GM19328 (cell line): ENCODE data around the gene TRPM3.
"Not testable (repeated sequence)": the region's sequence is repeated elsewhere in the genome, so short reads cannot be mapped to it uniquely, and the experiment has no call there.

Source experiments
- ATAC-seq: cut with Tn5 transposase; IDR thresholded peaks from one replicate; pipeline ENCODE4 v1.9.1; 2021; ENCODE audit warnings: mild to moderate bottlenecking, moderate library complexity; ENCODE audit not compliant: unreplicated experiment

The TRPM3 gene

GRCh38 chr9:70778568-70778967 is 342.9 kb downstream of the TRPM3 start:
- ATAC-seq = no peak

DNA sequence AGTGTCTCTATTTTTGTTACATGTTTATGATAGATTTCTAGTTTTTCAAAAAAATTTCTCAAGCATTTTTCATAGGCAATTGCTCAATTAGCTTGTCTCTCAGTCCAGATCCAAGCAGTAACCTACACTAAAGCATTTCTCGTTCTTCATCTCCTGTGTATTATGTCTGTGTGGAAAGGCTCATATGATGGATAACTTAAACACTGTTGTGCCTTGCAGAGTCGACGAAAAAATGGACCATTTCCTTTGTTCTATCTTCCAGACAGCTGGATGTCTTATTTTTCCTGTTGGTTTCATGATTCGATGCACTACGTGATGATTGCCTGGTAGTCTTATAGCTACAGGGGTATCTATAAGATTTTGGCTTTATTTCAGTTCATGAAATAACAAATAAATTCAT is 347.8 kb downstream of the TRPM3 start:
- no peak for ATAC-seq

- ATAC-seq = no peak
Measured at GRCh38 chr9:70772601-70773000, 348.8 kb downstream of the TRPM3 start.

- no peak for ATAC-seq
Measured at GRCh38 chr9:70765946-70766345, 355.5 kb downstream of the TRPM3 start.

DNA sequence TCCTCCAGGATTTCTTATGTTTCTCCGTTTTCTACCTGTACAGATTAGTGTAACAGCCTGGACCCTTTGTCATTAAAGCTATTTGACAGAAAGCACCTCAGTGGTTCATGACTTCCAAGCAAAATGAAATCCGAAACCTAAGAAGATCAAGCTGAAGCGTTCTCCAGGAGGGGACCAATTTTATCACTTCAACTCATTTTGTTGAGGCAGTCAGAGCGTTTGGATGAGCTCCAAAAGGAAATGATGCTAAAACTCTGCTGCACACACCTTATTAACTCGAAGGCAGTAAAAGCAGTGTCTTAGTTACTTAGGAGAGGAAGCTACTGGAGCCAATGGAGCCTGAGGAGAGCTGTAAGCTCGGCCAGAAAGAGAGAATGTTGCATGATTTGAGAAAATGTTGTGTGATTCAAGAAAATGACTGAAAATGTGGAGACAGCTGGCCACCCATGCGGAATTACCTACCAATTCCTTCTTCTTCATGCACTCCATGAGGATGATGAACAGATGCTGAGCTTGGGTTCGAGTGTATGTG is 360.2 kb downstream of the TRPM3 start:
- ATAC-seq = no peak

DNA sequence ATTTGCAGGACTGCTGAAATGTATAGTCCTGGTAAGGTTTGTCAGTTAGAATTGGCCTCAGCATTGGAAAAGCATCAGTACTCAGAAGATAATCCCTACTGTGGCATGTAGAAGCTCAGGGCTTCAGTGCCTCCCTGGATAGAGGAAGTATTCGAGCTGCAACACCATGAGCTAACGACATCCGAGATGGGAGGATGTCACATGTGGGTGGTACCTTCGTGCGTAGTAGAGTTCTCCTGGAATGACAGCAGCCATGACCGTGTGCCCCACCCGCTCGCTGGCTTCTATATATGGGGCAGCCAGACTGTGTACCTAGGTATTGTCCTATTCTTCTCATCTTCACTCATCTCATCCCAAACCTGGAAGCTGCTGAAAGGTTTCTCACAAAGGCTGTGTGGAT is 361.2 kb downstream of the TRPM3 start:
- no peak for ATAC-seq

DNA sequence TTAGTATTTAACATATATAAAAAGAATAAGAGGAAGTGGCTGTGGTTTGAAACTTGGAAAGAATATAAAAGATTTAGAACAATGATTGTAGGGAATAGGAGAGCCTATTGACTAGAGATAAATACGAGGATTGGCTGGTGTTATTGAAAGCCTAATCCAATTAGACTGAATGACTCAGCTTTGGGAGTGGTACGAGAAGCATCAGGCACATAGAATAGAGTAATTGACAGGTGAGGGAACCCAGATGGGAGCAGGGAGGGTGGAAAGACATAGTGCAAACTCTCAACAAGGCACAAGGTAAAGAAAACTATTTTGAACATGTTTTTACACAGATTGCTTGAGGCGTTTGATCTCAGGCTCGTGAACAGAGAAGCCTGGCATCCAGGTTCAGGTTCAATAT is 368.1 kb downstream of the TRPM3 start:
- ATAC-seq = no peak

DNA sequence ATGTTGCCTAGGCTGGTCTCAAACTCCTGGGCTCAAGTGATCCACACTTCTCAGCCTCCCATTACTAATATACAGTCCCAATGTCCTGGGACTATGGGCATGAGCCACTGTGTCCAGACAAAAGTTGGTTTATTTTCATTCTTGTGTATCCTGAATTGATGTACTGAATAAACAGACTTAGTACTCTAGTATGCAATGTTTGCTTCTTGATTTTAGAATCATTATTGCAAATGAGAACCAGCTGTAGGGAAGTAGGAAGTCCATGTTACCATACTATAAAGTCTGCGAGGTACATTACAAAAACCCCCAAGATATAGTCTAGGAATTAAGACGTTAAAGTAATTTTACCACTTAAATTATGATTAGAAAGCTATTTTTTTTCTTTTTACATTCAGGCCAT is 372.4 kb downstream of the TRPM3 start:
- no peak for ATAC-seq

DNA sequence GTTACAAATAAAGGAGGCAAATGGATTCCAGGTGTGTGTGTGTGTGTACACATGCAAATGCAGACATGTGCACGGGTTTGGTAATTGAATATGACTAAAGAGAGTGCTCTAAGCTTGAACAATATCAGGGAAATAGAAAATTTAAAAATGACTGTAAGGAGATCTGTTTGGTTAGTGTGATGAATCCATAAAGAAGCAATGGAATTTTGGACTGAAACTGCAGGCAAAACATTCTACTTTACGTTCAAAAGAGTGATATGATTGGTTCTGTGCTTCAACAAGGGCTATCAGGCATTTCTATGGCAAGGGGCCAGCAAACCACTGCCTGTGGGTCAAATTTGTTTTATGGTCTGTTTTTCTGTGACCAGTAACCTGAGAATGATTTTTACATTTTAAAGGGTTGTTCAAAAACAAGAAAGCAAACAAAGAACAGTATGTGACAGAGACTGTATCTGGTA is 374.1 kb downstream of the TRPM3 start:
- no peak for ATAC-seq

- no peak for ATAC-seq
Measured at GRCh38 chr9:70746760-70747159, 374.7 kb downstream of the TRPM3 start.

DNA sequence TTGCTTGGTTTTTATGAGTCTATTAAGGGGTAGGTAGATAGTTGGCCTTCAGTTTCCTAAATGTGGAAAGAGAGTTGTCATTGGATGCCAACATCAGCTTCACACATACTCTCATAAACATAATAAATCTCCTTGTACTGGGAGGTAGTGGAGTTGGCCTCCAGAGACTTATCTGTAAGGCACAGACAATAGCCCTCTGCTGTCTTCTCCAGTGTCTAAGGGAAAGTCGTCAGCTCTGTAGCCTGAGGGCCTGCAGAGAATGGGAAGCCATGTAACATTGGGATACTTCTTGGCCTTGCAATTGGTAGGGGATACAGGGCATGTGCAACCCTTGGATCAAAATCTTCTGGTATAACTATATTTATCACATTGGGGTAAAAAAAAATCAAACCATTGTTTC is 375.1 kb downstream of the TRPM3 start:
- ATAC-seq = no peak

- ATAC-seq = not testable (repeated sequence)
Measured at GRCh38 chr9:70724794-70725193, 396.6 kb downstream of the TRPM3 start.

DNA sequence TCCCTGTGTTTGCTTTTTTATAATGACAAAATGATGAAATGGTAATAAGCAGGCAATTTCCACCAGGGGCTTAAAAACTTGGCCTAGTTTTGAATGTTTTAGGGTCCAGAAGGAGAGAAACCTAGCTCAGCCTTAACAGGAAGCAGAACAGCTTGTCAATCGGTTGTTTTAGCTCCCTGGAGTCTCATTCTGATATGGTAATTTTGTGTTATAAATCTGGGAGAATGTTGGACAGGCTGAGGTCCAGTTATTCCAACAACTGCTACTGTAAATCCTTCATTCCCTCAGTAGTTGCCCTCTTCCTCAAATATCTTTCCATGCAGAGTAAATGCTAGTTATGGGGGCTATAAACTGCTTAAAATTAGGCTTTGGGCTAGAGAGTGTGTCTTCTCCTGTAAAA is 397.4 kb downstream of the TRPM3 start:
- ATAC-seq = not testable (repeated sequence)

DNA sequence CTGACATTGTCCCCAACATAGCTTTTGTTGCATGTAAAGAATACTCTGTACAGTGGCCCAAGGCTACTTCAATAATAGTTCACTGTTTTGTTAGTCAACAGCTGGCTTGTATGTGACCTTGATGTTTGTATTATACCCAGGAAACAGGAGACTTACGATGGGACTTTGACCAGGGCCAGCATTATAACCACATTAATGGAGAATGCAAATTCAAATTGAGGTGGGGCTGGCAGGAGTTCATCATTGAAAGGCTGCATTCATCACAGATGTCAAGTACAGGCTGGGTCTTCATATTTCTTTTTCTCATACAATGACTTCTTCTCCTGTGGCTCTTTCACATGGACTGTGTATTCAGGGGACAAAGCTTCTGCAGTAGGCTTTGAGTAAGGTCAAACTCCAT is 414.6 kb downstream of the TRPM3 start:
- not testable (repeated sequence) for ATAC-seq

- no peak for ATAC-seq
Measured at GRCh38 chr9:70701163-70701562, 420.3 kb downstream of the TRPM3 start.

GRCh38 chr9:70696694-70697335 is 424.6 kb downstream of the TRPM3 start:
- no peak for ATAC-seq

DNA sequence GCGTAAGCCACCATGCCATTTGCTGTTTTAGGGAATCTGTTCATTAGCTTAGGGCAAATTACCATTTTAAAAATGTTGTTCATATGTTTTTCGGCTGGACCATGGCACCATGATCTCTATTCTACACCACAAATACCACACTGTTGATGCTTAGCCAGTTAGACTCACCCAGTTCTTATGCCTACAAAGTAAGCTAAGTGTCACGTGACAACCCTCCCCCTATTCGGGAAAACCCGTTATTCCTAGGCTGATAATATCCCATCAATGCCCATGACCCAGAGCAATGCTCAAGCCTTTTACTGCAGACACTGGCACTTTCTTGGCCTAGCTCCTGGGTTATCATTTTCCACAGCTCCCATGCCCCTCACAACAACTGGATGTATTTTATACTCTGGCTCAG is 426.7 kb downstream of the TRPM3 start:
- ATAC-seq = no peak

GRCh38 chr9:70693186-70693585 is 428.2 kb downstream of the TRPM3 start:
- no peak for ATAC-seq

DNA sequence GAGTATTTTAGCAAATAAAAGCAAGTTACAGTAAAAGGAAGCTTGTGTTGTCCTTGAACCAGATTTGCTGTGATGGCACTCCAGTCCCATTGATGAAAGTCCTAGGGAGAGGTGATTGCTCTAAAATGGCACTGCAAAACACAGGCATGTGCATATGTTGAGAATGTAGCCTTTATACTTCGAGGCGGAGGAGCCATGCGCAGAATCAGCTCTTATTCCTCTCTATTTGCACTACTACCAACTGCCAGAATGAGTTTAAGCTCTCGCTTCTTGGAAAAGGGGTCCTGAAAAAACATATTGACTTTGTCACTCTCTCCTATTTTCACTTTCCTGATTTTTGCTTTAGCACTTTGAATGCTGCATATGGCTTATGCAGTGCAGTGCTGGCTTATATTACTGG is 429.0 kb downstream of the TRPM3 start:
- no peak for ATAC-seq

- no peak for ATAC-seq
Measured at GRCh38 chr9:70688704-70689103, 432.7 kb downstream of the TRPM3 start.

DNA sequence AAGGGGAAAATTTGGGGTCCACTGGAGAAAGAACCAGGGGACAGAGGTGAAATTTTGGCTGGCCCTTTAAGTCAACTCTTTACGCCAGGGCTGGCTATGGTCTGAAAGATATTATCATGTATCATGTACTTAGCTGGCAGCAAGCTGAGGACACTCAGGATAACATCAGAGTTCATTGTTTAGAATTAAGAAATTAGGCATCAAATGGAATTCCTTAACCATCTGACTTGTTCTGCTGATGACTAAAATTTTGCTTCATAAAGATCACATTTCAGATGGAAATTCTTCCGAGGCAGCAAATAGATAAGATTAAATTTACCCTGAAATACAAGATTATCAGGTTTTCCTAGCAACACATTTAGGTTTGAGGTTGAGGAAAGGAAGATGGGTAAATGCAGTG is 437.6 kb downstream of the TRPM3 start:
- no peak for ATAC-seq

GRCh38 chr9:70682298-70682697 is 439.1 kb downstream of the TRPM3 start:
- ATAC-seq = no peak

GRCh38 chr9:70679845-70680244 is 441.6 kb downstream of the TRPM3 start:
- ATAC-seq = no peak
